Neural cell (in vitro differentiated cells): ENCODE measurements around the gene ANKRD13B.

Source experiments
- EP300 ChIP-seq: fragments of 450-650 bp; conservative IDR thresholded peaks from 2 replicates; pipeline ENCODE4 v1.6.1; 2014; ENCODE audit warnings: antibody characterized with exemption, mild to moderate bottlenecking, moderate library complexity; ENCODE audit not compliant: poor library complexity, severe bottlenecking
- EZH2 ChIP-seq: fragments of 200-600, 300-800 bp; shearing (Covaris generic), sonication (generic); IDR thresholded peaks from 2 replicates; pipeline ENCODE4 v1.6.1; 2014; ENCODE audit warnings: antibody characterized with exemption, low read length, borderline replicate concordance, mild to moderate bottlenecking; ENCODE audit not compliant: insufficient read depth, poor library complexity, severe bottlenecking
- MXI1 ChIP-seq: fragments of 450-650 bp; conservative IDR thresholded peaks from 2 replicates; pipeline ENCODE4 v1.6.1; 2014; ENCODE audit warnings: antibody characterized with exemption, mild to moderate bottlenecking; ENCODE audit not compliant: poor library complexity, severe bottlenecking
- POLR2AphosphoS5 ChIP-seq: IDR thresholded peaks from 2 replicates; pipeline ENCODE4 v1.6.1; 2012
- RAD21 ChIP-seq: fragments of 450-650 bp; conservative IDR thresholded peaks from 2 replicates; pipeline ENCODE4 v1.6.1; 2014; ENCODE audit warnings: antibody characterized with exemption, mild to moderate bottlenecking, moderate library complexity
- TAF1 ChIP-seq: IDR thresholded peaks from 2 replicates; pipeline ENCODE4 v1.6.1; 2012; ENCODE audit warnings: low read depth
- TF ChIP-seq, protein P1 (sequence below): fragments of 450-650 bp; IDR thresholded peaks from 2 replicates; pipeline ENCODE4 v1.5.1; 2014; ENCODE audit warnings: antibody characterized with exemption, mild to moderate bottlenecking, moderate library complexity; ENCODE audit not compliant: poor library complexity, severe bottlenecking

DNA sequence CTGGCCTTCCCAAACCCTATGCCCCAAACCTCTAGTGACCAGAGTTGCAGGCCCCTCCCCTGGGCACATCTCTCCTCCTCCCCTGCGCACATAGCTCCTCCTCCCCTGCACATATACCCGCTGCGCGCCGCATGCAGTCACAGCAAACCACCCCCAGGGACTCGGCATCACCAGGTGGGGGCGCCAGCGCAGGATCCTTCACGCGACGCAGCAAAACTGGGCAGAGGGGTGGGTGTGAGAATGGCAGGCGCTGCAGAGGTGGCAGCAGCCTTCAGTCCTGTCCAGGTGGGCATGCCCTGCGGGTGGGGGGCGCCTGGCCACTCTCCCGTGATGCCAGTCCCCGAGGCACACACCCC is 24.2 kb downstream of the ANKRD13B start:
- TF ChIP-seq EP300 (no peak), EZH2 (no peak), MXI1 (no peak), RAD21 (no peak), POLR2AphosphoS5 (peak; percentile 17), TAF1 (no peak)
- TF ChIP-seq, protein P1, sequence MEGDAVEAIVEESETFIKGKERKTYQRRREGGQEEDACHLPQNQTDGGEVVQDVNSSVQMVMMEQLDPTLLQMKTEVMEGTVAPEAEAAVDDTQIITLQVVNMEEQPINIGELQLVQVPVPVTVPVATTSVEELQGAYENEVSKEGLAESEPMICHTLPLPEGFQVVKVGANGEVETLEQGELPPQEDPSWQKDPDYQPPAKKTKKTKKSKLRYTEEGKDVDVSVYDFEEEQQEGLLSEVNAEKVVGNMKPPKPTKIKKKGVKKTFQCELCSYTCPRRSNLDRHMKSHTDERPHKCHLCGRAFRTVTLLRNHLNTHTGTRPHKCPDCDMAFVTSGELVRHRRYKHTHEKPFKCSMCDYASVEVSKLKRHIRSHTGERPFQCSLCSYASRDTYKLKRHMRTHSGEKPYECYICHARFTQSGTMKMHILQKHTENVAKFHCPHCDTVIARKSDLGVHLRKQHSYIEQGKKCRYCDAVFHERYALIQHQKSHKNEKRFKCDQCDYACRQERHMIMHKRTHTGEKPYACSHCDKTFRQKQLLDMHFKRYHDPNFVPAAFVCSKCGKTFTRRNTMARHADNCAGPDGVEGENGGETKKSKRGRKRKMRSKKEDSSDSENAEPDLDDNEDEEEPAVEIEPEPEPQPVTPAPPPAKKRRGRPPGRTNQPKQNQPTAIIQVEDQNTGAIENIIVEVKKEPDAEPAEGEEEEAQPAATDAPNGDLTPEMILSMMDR, result peak; percentile 49
